SKM-1 (cell line): Measurements from ENCODE around the gene CYP1B1.
A peak's percentile ranks its signal among the peaks of the same experiment; 100 is the strongest.
"Not testable (repeated sequence)": the region's sequence is repeated elsewhere in the genome, so short reads cannot be mapped to it uniquely, and the experiment has no call there.

Source experiments
- DNase-seq: peaks from one replicate; lab custom pipeline; 2025; ENCODE audit not compliant: unreplicated experiment; lab: John Stamatoyannopoulos, UW

CYP1B1 gene

DNA sequence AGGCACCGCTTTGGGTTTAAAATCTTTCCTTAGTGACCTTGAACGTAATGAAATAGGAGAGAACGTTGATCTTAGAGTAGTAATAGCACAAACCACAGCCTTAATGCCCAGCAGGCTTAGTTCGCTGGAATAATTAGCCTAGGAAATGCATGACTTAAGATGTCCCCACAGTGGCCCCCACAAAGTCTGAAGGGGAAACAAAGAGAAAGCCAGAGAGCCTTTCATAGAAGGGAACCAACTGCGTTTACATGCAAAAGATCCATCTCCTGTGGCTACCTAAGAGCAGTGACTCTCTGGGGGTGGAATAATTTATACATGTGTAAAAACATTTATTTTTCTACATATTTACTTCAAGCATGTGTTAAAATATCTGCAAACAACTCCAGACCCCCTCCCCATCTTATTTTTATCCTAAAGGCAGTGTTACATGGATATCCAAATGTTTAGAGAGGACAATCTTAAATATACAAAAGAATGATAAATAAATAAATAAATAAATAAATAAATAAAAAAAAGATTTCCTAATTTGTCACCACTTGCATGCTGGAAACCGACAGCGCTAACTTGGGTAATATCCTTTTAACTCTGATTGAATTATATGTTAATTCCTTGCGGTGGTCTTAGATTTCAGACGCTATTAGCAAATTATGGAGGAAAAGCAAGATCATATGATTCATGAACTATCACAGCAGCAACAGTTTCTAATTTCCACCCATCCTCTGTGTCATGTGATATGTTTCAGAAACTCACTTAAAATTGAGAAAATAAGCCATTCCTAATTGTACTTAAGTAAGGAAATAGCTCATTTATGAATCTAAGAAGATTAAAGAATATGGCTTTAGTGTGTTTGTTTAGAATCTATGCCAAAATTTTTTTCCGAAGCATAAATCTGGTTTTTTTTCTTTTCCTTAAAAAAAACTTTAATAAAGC lies 23.4 kb upstream of the CYP1B1 start:
- DNase-seq = no peak

DNA sequence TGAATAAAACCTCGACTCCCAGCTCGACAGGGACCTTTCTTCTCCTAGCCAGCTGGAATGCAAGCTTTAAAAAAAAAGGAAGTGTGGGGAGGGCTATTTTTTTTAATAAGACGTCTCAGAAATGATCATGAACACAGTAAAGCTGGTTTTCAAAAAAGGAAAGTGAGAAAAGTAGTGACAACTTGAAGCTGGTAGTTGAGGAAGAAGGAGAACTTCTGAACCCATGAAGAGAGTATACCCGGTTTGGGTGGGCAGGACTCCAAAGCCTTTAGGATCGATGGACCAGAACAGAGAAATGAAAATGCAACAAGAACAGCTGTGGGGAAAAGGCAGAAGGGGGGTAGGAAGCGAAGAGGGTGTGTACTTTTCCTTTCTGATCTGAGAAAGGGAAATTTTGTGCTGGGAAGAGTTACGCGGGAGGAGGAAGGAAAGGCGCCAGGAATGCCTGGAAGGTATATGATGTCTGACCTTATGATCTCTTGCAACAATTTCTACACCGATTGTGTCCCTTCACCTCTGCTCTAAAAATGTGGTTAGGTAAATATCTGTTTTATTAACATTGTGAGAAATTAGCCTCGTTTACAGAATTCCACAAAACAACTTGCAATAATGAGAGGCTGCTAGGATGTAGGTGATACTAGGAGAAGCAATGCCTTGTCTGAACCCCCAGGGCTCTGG lies 22.6 kb upstream of the CYP1B1 start:
- DNase-seq = no peak

DNA sequence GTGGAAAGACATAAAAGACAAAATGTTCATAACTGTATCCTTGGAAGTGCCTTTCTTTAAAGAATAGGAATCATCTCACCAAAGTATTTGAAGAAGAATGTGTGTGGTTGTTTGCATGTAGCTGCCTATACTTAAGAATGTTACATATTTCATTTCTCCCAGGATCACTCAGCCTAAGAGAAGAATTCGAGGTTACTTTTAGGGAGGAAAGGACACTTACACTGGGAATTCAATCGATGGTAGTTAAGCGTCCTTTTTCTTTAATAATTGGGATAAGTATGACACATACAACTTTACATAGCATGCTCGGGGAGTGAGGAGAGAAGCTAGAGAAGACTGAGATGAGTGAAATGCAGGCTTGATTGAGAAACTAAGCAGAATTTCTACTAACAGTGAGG lies 22.0 kb upstream of the CYP1B1 start:
- DNase-seq = no peak

DNA sequence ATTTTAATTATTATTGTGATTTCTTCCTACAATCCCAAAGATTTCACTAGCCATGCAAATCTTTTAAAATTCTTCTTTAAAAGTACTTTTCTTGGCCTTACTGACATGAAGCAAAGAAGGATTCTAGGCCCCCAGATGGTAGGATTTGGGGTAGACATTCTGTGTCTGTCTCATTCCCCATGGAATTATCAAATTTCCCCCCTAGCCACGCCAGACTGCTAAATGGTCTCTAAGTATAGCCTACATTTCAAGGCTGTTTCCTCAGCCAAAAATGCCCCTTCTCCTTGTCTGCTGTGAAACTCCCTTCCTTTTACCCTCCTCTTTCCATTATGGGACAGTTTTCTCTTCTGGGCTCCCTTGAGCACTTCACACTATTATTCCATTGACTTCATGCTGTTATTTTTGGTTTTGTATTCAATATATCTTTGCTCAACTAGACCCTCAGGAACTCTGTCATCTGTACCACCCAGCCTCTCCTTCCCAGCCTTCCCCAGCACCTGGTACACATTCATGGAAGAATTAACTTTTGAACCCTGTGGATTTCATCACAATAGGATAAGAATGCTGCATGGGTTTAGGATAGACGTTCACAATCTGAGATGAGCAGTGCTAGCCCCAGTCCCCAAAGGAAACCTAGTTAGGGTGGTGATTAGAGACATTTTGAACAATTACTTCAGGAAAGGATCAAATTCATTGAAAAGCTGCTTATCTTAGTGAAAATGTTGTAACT lies 21.5 kb upstream of the CYP1B1 start:
- no peak for DNase-seq

DNA sequence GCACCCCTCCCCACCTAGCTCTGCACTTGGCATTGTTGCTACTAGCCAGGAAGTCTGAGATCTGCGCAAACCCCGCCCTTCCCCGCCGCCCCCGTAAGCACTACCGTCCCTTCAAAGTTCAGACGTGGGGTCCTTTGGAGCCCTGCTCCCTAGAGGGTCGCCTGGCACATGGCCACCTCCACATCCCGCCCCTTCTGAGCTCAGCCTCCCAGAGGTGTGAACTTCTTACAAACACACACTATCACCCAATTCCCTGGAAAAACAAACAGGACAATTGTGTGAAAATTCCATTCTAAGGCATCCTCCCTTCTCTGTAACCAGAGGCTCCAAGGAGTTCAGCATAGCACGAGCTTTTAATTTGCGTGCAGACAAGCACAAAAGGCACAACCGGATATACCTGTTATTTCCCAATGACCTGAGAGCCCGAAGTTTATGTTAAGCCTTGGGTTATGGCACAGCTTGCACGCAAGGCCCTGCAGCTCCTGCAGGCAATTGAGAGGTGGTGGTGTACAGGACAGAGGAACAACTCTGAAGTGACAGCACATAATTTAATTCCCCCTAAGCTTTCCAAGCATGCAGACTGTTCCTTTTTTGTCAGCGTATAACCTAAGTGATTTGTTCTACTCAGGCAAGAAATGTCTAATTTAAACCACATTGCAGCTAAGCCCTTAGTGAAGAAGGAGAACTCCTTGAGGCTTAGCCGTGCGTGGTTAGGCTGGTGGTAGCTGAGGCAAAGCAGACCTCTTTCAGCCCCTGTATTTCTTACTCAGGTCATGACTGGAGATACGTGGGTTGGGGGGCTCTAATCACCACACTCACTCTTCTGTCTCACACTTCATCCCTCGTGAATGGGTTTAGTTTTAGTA lies 20.3 kb upstream of the CYP1B1 start:
- peak; percentile 73 for DNase-seq

DNA sequence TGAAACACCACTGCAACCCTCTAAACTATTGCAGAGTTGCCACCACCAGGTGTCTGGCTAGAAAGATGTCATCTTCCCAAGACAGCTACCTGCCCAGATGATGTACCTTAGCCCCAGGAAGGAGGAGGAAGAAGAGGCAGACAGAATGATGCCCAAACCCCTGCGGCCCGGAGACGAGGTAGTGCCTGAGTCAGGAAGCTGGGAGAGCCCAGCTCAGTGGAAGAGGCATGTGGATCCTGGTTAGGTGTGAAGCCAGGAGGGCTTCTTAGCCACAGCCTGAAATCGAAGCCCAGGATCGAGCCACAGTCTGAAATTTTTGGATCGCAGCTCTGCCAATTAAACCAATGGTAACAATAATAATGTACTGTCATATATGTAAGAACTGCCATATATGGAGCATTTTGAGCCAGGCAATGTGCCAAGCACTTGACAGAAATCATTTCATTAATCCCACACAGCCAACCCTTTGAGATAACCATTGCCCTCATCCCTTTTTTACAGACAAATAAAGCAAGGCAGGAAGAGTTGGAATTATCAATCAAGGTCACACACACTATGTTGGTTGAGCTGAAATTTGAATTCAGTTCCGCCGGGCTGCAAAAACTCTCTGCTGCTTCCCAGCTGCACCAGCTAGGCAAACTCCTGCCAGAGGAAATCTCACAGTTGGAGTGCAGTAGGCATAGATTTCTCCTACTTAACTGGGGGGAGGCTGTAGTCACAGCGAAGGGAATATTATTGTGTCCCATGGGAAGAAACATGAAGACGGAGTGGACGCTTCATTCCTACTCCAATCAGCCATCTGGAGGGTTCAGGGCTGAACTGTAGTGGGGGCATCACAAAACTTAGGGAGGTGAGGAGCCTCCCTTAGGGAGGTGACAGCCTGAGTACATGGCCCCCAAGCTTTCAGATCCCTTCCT lies 19.4 kb upstream of the CYP1B1 start:
- DNase-seq = no peak

DNA sequence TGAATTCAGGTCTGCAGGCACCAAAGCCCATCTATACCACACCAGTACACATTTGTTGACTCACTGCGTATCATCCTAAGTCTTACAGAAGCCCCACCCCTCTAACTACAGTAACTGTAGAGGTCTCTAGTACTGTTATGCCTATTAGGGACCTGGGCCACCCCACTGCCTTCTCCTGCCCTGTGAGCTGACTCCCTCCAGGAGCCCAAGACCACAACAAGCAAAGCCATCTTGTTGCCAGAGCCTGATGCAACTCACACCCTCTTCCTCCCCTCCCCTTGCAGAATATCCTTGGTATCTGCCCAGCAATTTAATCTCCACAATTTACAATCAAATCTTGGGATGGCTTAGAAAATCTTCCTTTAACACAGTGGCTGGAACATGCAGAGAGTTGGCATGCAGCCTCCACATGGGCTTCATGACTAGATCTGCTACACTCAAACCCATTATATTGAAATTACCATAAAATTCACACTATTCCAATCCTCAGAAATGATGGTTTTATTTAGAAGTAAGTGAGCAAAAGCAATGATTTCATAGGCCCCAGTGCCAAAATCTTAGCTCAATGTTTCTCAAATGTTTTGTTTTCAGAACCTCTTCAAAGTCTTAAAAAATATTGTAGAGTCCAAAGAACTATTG lies 17.7 kb upstream of the CYP1B1 start:
- DNase-seq = no peak

DNA sequence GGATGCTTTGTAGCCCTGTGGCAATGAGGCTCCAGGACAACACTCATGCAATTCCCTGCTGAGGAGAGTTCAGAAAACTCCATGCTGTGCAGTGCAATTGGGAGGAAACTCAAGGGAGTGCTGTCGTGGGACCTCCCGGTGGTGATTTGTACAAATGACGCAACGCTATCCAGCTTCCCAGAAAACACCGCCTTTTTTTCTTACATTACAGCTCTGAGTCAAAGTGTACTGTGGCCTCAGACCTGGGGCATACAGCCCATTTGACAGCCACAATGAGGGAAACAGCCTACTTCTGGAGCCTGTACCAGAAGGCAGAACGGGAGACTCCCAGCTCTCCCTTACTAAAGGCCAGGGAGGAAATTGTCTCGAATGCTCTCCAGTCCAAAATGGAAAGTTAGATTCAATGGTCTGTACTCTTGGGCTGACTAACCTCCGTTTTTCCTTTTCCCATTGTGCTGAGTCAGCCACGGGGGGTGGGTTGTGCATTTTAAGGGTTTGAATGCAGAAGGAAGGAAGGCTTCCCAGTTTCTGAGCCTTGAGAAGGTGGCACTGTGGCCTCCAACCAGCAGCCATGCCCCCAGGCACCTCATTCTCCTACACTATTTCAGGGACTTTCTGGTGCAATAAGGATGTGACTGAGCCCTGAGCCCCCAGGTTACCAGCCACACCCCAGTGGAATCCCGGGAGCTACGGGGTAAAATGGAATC lies 16.4 kb upstream of the CYP1B1 start:
- DNase-seq = no peak

DNA sequence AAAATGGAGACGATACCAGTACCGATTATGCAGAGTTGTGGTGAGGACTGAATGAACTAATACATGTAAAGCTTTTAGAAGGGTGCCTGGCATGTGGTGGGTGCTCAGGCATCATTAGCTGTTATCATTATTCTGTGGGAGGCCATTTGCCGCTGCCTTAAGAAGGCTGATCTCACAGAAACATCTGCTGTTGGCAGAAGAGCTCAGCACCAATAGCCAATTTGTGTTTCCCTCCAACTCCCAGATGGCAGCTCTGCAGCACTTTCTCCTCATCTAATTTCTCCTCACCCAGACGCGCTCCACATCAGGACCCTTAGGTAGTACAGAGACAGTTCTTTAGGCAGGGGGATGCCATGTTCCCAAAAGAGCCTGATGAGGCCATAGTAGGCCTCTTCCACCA lies 15.8 kb upstream of the CYP1B1 start:
- no peak for DNase-seq

DNA sequence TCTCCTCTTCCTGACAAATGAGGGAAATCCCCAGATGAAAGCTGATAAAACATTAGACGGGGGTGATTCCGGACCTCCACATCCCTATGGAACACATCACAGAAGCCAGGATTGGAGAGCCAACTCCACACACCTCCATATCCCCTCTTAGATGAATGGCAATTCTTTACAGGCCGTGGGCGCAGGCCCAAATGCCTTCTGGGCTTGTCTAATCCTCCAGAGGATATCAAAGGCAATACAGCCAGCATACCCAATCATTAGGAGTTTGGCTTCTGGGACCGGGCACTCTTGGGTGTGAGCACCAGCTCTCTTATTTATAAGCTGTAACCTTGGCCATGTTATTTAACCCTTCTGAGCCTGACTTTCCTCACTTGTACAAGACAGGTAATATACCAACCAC lies 15.0 kb upstream of the CYP1B1 start:
- no peak for DNase-seq

DNA sequence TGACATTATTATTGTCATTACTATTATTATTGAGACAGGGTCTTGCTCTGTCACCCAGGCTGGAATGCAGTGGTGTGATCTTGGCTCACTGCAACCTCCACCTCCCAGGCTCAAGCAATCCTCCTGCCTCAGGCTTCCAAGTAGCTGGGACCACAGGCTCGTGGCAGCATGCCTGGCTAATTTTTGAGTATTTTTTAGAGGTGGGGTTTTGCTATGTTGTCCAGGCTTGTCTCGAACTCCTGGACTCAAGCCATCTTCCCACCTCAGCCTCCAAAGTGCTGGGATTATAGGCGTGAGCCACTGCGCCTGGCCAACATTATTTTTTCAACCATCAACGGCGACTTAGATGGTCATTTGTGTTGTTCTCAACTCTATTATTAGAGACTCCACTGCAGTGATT lies 14.3 kb upstream of the CYP1B1 start:
- not testable (repeated sequence) for DNase-seq

DNA sequence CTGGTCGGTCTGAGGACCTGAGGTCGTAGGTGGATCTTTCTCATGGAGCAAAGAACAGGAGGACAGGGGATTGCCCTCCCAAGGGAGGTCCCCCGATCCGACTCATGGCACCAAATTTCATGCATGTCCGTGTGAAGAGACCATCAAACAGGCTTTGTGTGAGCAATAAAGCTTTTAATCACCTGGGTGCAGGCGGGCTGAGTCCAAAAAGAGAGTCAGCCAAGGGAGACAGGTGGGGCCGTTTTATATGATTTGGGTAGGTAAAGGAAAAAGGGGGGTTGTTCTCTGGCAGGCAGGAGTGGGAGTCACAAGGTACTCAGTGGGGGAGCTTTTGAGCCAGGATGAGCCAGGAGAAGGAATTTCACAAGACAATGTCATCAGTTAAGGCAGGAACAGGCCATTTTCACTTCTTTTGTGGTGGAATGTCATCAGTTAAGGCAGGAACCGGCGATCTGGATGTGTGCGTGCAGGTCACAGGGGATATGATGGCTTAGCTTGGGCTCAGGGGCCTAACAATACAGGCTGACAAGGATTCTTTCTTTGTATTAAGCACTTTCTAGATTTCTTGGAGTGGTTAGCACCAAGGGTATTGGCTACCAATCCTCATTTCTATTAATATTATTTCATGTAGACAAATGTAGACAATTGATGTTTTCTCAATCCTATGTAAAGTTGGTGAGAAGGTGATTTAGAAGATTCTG lies 10.2 kb upstream of the CYP1B1 start:
- not testable (repeated sequence) for DNase-seq

DNA sequence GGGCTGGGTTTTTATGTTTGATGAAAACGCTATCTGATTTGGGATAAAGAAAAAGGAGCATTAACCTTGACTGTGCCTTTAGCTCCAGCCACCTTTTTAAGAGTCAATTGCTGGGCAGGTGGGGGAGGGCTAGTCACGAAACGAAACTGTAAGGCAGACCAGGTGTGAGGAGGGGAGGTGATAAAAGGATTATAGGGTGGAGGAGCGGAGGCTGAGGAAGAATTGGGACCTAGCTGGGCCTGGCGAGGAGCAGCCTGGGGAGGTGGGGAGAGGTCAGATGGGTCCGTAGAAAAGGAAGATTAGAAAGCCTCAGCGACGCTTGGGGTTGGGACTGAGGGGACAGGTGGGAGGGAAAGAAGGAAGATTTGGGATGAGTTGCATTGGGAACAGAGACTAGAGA lies 8.6 kb upstream of the CYP1B1 start:
- not testable (repeated sequence) for DNase-seq

DNA sequence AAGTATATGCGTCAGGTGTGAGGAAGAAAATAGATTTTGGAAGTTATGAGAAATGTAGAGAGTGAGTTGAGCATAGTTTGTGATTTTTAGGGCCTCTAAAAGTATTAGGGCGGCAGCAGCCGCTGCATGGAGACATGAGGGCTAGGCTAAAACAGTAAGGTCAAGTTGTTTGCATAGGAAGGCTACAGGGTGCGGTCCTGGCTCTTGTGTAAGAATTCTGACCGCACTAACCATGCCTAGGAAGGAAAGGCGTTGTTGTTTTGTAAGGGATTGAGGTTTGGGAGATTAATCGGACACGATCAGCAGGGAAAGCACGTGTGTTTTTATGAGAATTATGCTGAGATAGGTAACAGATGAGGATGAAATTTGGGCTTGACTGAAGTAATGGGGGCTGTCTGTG lies 6.8 kb upstream of the CYP1B1 start:
- not testable (repeated sequence) for DNase-seq

DNA sequence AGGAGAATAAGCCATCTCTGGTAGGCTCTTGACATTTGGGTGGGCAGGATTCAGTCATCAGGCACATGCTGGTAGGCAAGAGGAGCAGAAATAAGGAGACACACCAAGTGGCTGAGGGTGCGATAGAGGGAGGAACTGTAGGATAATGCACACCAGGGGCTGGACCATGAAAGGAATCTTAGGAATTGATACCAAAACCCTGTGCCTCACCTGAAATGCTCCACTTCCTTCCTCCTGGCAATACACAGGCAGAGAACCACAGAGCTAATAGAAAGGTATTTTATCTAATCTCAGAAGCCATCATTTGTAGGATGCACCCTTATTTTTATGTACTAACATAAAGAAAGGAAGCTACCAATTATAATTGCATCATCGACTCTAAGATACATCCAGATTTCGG lies 4.4 kb upstream of the CYP1B1 start:
- no peak for DNase-seq

DNA sequence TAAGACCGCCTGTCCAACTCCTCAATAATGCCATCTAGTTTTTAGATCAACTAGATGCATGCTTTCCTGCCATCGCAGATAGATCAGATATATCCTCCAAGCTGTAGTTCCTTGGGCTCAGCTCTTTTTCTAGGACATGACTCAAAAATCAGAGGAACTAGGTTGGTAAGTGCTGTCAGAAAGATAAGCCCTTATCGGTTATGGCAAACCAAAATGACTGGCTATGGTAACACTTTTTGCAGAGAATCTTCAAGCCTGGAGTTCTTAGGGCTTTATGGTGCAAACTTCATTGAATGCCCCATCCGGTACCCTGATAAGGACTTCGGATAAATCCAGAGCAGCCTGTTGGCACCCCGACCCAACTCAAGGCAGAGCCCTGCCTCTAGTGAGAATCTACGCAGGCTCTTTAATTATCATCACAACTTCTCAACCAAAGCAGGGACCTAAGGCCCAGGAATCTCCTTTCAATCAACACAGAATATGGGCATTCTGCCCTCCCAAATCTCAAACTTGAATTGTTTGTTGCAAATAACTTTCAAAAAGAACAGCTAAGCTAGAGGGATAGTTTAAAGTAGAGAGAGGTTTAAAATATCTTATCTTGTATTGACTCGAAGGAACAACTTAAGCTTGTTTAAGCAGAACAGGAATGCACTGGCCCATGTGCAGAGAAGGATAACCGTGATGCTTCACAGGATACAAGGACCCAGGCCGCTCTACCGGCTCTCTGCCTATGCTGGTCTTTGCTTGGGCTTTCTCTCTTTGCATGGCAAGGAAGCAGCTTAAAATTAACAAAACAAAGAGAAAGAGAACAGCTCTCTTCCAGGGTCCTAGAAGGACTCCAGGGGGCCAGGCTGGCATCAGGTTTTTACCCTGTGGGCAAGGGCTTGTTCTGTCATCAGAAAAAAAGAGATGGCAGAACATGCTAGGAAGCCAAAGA lies 3.4 kb upstream of the CYP1B1 start:
- DNase-seq = no peak

DNA sequence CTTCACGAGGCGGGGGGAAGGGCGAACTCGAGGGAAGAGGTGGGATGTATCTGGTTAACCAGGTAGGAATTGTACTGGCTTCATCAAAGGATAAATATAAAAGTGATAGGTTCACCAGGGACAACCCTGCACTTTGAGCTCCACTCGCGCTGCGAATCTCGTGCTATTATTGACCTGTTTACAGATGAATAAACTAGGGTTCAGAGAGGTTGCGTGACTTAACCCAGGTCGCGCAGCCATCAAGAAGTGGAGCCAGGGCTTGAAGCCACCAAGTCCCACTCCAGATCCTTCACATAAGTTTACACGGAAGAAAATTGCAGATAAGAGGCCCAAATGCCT lies 1.4 kb upstream of the CYP1B1 start:
- DNase-seq = no peak
